Stimulated activated CD8-positive, alpha-beta memory T cell treated with anti-CD3 and anti-CD28 coated beads, Interleukin-4, amount 100 ng/mL, for 24 hours (primary cell): ENCODE results near the gene HCFC1R1.

Source experiments
- DNase-seq: peaks from one replicate; pipeline ENCODE4 v3.0.0-alpha.2; 2020; ENCODE audit warnings: low read depth

Gene HCFC1R1

DNA sequence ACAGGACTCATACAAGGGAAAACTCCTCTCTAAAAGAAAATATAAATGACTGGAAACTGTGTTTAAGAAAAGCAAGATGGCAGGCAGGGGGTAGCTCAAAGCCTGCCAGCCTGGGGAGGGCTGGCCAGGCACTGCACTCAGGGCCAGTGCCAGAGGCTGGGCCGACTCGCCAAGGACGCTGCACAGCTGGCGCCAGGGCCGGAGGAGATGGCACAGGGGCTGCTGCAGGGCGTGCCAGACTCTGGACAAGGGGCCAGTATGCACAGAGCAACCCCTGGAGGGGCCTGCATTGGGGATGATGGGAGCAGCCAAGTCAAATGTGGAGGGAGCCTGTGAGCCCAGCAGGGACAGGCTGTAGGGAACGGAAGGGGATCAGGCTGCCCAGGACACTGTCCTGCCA, 47.5 kb downstream of the HCFC1R1 start:
- DNase-seq = no peak

DNA sequence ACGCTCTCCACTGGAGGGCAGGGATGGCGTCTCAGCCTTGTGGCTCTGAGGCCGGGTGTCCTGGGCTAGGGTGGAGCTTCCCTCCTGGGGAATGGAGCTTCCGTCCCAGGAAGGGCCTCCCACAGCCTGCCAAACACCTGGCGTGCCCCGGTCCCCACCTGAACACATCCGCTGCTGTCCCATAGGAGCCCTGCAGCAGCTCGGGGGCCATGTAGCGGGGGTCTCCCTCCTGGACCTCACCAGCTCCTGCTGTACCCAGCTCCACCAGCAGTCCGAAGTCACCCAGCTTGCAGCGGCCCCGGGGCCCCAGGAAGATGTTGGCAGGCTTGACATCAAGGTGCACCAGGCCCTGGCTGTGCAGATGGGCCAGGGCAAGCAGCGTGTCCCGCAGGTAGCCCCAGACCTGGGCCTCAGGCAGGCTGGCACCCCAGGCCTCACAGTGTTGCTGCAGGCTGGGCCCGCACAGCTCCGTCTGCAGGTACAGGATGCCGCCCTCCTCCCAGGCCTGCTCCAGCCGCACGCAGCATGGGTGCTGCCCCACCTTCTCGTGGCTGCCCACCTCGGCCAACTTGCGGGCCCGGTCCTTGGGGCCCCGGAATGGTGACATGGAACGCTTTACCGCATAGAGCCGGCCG, 48.5 kb downstream of the HCFC1R1 start:
- DNase-seq = no peak

DNA sequence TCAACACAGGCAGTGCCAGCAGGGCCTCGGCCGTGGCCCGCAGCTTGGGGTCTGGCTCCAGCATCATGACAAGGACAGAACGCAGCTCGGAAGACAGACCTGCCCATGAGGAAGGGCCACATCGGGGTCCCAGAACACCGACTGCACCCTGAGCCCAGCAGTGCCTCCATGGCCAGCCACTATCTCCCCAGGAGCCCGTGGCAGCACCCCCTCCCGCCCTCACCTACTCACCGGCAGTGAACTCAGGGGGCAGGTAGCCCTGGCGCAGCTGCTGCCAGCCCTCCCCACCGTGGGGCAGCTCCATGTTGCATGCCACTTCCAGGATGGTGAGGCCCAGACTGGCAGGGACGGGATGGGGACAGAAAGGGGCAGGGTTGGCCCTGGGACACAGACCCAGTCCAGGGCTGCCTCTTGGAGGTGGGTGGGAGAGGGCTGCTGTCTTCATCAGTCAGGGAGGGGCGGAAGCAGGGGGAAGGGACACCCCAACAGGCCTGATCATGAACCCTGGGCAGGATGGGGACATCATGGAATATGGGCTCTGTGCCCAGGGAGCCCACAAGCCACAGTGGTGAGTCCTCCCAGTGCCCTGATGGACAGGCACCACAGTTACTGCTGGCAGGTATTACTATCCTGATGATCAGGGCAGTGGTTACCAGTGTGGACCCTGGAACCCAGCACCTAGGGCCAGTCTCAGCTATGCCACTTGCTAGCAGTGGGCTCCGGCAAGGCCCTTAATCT, 49.3 kb downstream of the HCFC1R1 start:
- DNase-seq = no peak

DNA sequence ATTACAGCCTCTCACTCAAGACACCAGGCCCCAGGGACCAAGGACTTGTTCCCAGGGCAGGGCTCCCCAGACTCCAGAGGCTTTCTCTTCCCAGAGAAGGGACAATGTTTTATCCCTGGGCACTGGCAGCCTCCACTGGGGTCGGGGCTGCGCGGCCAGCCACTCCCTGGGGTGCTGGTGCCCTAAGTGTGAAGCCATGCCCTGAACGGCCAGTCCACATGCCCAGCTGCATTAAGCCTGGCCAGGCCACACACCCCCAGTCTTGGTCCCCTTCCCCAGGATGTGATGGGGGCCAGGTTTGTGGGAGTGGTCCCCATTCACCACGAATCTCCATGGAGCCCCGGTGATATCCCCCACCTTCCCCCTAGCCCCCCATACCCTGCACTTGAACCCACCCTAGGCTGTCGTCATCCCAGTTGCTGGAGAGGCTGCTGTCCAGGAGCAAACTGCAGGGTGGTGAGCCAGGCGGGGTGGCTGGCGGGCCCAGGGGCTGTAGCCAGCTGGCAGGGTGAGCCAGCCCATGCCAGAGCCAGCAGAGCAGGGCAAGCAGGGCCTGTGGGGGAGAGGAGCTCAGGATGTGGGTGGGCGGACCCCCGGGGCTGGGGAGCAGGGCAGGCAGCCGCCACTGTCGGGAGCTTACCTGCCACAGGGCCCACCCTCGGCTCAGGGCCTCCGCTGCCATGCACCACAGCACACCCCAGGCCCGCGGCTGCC, 50.0 kb downstream of the HCFC1R1 start:
- no peak for DNase-seq

DNA sequence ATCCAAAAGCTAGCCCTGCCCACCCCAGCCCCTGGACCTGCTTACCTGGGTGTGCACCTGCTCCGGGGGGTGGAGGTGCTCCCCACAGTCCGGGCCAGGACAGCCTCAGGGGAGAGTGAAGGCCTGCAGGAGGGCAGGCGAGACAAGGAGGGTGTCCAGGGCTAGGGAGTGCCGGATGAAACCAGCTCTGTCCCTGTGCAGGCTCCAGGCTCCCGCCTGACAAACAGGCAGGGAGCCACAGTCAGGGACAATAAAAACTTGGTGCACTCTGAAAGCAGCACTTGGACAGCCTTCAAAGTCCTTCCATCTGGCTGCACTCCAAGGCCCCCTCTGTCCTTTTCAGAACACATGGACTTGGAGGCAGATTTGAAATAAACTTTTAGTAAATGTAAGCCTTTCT, 50.6 kb downstream of the HCFC1R1 start:
- no peak for DNase-seq
